Kidney (tissue), 14 donors: Measurements from ENCODE around the gene UNCX. TPM values are rescaled to one million over a fixed set of nuclear protein-coding genes. Genes with fewer than 3 reads are reported as not detected.
A peak's percentile ranks its signal among the peaks of the same experiment; 100 is the strongest.

Experiments used
- DNase-seq, 5 donors: peaks; one replicate each; pipeline ENCODE4 v3.0.0-alpha.2; 2013 to 2020
- FAIRE-seq: peaks from 2 replicates; lab custom pipeline; 2012; peaks lifted over from hg19 to GRCh38; lab: Jason Lieb, UNC
- H3K27ac ChIP-seq, 2 donors: one replicate each; pipeline ENCODE4 v1.7.0; 2013; ENCODE audit warnings: low read depth in 2 of 2, low read length in 2 of 2, inconsistent platforms in 1 of 2
- H3K27me3 ChIP-seq: one replicate; pipeline ENCODE4 v1.7.1; 2013; ENCODE audit warnings: low read length, inconsistent platforms; ENCODE audit not compliant: control insufficient read depth, insufficient read depth
- H3K36me3 ChIP-seq, 3 donors: one replicate each; pipeline versions ENCODE4 v1.7.0 to v1.7.1; 2013; ENCODE audit warnings: low read length in 3 of 3, control low read depth in 1 of 3, inconsistent platforms in 1 of 3; ENCODE audit not compliant: insufficient read depth in 3 of 3, control insufficient read depth in 2 of 3
- H3K4me1 ChIP-seq, 3 donors: one replicate each; pipeline versions ENCODE4 v1.7.0 to v1.7.1; 2013; ENCODE audit warnings: low read length in 3 of 3, inconsistent platforms in 1 of 3, low read depth in 1 of 3; ENCODE audit not compliant: control insufficient read depth in 2 of 3, insufficient read depth in 2 of 3
- H3K4me3 ChIP-seq, 3 donors: one replicate each; pipeline versions ENCODE4 v1.7.0 to v1.8.1; 2013; ENCODE audit warnings: low read length in 3 of 3, control low read depth in 1 of 3, inconsistent platforms in 1 of 3
- H3K9ac ChIP-seq, 3 donors: one replicate each; pipeline versions ENCODE4 v1.7.0 to v1.7.1; 2013; ENCODE audit warnings: low read length in 3 of 3, control low read depth in 1 of 3, inconsistent platforms in 1 of 3
- H3K9me3 ChIP-seq, 3 donors: one replicate each; pipeline versions ENCODE4 v1.7.0 to v1.7.1; 2013; ENCODE audit warnings: low read length in 3 of 3, control low read depth in 1 of 3, inconsistent platforms in 1 of 3; ENCODE audit not compliant: control insufficient read depth in 2 of 3, insufficient read depth in 1 of 3
- intact Hi-C: fragments of 100-400 bp; cut with DNase I; formaldehyde crosslinking; loops from one replicate; pipeline ENCODE4 v1.11.1; 2022
- polyA plus RNA-seq: library from polyadenylated mRNA; stranded (reverse); fragments of 350-450 nt; fragmentation: Illumina TruSeq; extraction: RNeasy Lipid Tissue Mini Kit (QIAGEN cat#74804); gene quantifications from one replicate; pipeline ENCODE4 v1.2.3, GENCODE V29; 2014; ENCODE audit warnings: low read depth, low replicate concordance; ENCODE audit not compliant: insufficient read depth
- total RNA-seq: library from RNA; stranded (reverse); fragmentation: NEBNext Ultra II Directional; extraction: Animal tissue kit (Norgen Biotek cat#: 25700); gene quantifications from one replicate; pipeline ENCODE4 v1.2.1, GENCODE V29; 2021
- TF ChIP-seq, protein P1 (sequence below): IDR thresholded peaks from 3 replicates; pipeline ENCODE4 v1.5.1; 2012; ENCODE audit warnings: mild to moderate bottlenecking, moderate library complexity, borderline replicate concordance; ENCODE audit not compliant: insufficient read depth; ENCODE audit errors: extremely low read depth
- donor health status: control.
- donor health status: control.
- donor health status: control.
- donor health status: control.
- donor health status: control.
- donor health status: DM: yes; HTN: yes; CAD: no.
- donor health status: Normal renal cell carcinoma (clear cell type).

Gene UNCX
- total and polyA plus RNA-seq, 2 donors from 2014 or later: 1.4 to 2.0 TPM

DNA sequence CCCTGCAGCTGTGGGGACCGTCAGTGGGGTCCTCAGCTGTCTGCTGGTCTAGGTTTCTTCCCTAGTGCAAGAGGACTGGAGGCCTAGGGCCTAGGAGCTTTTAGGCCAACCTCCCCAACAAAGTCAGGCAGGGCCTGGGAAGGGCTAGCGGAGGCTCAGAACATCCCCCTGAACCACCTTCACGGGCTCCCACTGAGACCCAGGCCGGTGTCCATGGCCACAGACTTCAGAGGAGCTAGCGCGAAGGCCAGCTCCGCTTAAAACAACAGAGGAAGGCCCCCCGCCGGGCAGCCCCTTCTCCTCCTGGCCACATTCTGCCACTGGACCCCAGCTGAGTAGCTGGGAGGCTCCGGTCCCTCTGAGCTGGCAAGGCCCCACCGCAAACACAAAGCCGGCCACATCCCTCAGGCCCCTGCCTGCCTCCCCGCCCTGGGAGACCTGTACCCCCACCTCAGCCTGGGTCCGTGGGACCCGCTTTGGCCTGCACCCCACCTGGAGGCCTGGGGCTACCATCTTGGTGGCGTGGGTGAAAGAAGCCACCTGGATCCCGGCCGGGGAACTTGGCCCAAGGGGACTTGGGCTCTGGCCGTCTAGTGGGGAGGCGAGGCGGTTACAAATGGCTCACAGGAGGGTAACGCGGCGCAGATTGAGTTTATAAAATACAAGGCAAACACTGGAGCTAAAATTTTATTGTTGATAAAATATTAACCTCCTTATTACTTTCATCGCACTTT lies 5.4 kb upstream of the UNCX start:
- Histone ChIP-seq H3K9ac (no peak overlapping the region), H3K27me3 (peaks cover 34% of the 10 kb centered on the region), H3K36me3 (no peaks in the 10 kb centered on the region), H3K9me3 (no peaks in the 10 kb centered on the region), H3K4me3 (no peak overlapping the region), H3K27ac (no peak overlapping the region), H3K4me1 (no peaks in the 10 kb centered on the region)
- intact Hi-C loops: no loop called here
- TF ChIP-seq, protein P1, sequence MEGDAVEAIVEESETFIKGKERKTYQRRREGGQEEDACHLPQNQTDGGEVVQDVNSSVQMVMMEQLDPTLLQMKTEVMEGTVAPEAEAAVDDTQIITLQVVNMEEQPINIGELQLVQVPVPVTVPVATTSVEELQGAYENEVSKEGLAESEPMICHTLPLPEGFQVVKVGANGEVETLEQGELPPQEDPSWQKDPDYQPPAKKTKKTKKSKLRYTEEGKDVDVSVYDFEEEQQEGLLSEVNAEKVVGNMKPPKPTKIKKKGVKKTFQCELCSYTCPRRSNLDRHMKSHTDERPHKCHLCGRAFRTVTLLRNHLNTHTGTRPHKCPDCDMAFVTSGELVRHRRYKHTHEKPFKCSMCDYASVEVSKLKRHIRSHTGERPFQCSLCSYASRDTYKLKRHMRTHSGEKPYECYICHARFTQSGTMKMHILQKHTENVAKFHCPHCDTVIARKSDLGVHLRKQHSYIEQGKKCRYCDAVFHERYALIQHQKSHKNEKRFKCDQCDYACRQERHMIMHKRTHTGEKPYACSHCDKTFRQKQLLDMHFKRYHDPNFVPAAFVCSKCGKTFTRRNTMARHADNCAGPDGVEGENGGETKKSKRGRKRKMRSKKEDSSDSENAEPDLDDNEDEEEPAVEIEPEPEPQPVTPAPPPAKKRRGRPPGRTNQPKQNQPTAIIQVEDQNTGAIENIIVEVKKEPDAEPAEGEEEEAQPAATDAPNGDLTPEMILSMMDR: no peak
- DNase-seq (peak in 3 of 5 donors; percentile 36 to 59 (median 59)), FAIRE-seq (no peak)

DNA sequence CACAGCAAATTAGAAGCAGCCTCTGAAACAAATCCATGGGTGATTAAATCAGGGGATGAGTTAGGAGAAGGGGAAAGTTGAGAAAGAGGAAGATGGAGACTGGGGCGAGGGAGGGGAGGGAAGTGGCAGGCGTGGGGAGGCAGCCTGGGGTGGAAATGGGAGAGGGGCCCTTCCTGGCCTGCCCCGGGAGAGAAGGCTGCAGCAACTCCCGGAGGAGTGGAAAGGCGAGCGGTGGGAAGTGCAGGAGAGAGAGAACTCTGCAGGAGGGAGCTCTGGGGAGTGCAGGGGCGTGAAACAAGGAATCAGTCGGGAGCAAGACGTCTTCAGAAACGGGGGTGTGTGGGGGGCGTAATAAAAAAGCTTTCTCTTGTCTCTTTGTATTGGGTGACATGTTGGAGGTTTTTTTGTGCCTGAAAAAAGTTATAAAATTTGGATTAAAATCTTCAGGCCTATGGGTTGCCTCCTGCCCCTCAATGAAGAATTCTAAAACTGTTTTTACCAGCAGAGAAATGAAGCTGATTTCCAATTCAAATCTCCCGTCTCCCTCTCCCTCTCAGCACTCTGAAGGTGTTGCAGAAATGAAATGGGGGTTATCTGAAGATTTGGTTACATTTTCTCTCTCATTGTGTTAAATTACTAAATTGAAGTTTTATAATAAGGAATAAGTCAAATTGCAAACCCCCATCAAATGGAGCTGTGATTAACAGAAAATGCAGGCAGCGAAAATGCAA lies 4.7 kb upstream of the UNCX start:
- TF ChIP-seq, protein P1: no peak
- peak in 4 of 5 donors; percentile 69 to 82 (median 76) for DNase-seq
- H3K27ac ChIP-seq: no peak overlapping the region
- H3K9me3 ChIP-seq: no peaks in the 10 kb centered on the region
- no peak for FAIRE-seq
- H3K36me3 ChIP-seq: no peaks in the 10 kb centered on the region
- no peaks in the 10 kb centered on the region for H3K4me1 ChIP-seq
- H3K4me3 ChIP-seq: no peak overlapping the region
- peaks cover 34% of the 10 kb centered on the region for H3K27me3 ChIP-seq
- no peak overlapping the region for H3K9ac ChIP-seq
- intact Hi-C loops: no loop called here

DNA sequence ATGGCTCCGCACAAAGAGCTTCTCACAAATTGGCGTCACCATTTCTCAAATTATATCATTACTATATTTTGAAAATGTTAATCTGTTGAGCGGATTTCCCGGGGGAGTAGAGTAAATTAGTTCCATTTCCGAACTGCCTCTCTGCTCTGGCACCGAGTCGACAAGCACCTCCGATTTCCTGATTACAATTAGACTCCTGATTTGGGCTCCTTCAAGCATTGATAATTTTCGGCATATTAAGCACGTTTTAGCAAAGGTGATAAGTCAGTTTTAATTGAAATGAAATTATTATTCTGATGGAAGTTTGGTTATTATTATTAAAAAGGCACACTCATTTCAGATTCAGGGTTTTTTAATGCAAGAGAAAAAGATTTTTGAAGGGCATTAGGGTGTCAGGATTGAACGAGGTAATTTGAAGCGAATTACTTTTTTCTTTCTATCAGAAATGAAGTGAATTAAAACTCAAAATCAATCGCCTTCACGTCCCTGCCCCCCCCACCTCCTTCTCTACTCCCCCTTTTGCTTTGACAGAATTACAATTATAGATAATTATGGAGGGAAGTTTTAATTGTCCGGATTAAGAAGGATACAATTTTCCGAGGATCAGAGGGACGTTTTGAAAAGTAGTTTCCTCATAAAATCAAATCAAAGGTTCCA lies 4.0 kb upstream of the UNCX start:
- Histone ChIP-seq H3K9ac (no peak overlapping the region), H3K9me3 (no peaks in the 10 kb centered on the region), H3K4me3 (no peak overlapping the region), H3K27me3 (peaks cover 34% of the 10 kb centered on the region), H3K4me1 (no peaks in the 10 kb centered on the region), H3K27ac (no peak overlapping the region), H3K36me3 (no peaks in the 10 kb centered on the region)
- intact Hi-C loops: no loop called here
- FAIRE-seq: no peak
- peak in 2 of 5 donors; percentile 27 to 58 for DNase-seq
- TF ChIP-seq, protein P1: no peak
